ENCODE data around the gene SIDT2. TPM values are rescaled to one million over a fixed set of nuclear protein-coding genes. Genes with fewer than 3 reads are reported as not detected.

The SIDT2 gene
- total and polyA plus RNA-seq, 2 of the 8 experiments (the other 6 are each of a cell fraction or from before 2014, with no cell fraction given) = 18.5 to 21.1 TPM

DNA sequence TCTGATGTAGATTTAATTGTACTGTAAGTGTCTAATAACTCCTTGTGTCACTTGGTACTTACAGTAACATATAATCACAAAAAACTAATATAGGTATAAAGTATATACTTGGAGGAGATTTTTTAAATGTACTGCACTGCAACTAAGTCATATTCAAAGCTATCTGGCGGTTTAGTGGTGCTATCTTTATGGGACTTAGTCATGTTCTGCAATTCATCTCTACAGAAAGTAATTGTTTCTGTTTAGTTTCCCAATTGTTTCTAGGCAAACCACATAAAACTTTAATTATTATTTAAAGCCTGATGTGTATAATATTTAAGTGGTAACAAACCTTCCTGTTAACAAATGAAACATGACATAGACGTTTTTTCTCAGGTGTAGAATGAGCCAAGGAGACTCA lies 26.5 kb upstream of the SIDT2 start:
- FAIRE-seq (no peak), DNase-seq (ENCODE audit: low read depth in 1 of 2, low spot score in 2 of 2) (no peak)
- H2BK5ac ChIP-seq (ENCODE audit: low read depth, low read length) = no peak overlapping the region
- H4K91ac ChIP-seq (replicated peaks; ENCODE audit: insufficient read length, low read length) = no peak overlapping the region
- WGBS, 2 experiments (ENCODE audit: extremely low coverage in 1 of 2, insufficient coverage in 1 of 2, insufficient read length in 1 of 2, insufficient replicate concordance in 2 of 2, low coverage in 1 of 2, low lambda C conversion rate in 2 of 2, missing lambda C conversion rate in 1 of 2) = 85% methylated on average over 2 of the region's 2 CpGs; no CpG with 5 or more reads in 1 of the 2 experiments
- peaks cover 49 to 98% of the 10 kb centered on the region in 2 experiments for H3K79me2 ChIP-seq (ENCODE audit: control insufficient read depth in 1 of 2, insufficient read depth in 2 of 2, low read length in 2 of 2)
- H3K23ac ChIP-seq (ENCODE audit: insufficient read length) = no peak overlapping the region
- H3K14ac ChIP-seq (ENCODE audit: insufficient read length) = no peak overlapping the region
- peaks cover 12 to 16% of the 10 kb centered on the region in 2 experiments for H4K20me1 ChIP-seq (replicated peaks in 1 of 2; ENCODE audit: control insufficient read depth in 1 of 2, insufficient read depth in 2 of 2, low read length in 2 of 2)
- H4K5ac ChIP-seq (ENCODE audit: insufficient read length, low read depth, low read length) = no peak overlapping the region
- no peak overlapping the region for H3K4me3 ChIP-seq (ENCODE audit: extremely low read depth in 1 of 4, insufficient read depth in 2 of 4, low read depth in 3 of 4, low read length in 4 of 4)
- H3K18ac ChIP-seq (ENCODE audit: extremely low read depth, low read length) = no peak overlapping the region
- ChIA-PET CTCF (ENCODE audit: partially characterized antibody) (no interaction called here), POLR2A (ENCODE audit: partially characterized antibody) (interaction anchor here (0.9 kb wide), 1 partner anchor 50 kb away, joined by 4 read pairs; no protein-coding TSS in a partner anchor)
- H3K23me2 ChIP-seq (ENCODE audit: low read depth, low read length) = no peaks in the 10 kb centered on the region
- TF ChIP-seq SIX5 (IDR thresholded peaks at IDR 0.05; ENCODE audit: low read depth, low read length) (no peak), BRCA1 (IDR thresholded peaks at IDR 0.05; ENCODE audit: low read depth, low read length) (no peak), EP300 (IDR thresholded peaks at IDR 0.05; ENCODE audit: borderline replicate concordance in 1 of 2, low read depth in 2 of 2, low read length in 2 of 2) (no peak), KDM4A (IDR thresholded peaks at IDR 0.05; ENCODE audit: low read depth, low read length, severe bottlenecking) (no peak), MAFK (IDR thresholded peaks at IDR 0.05; ENCODE audit: low read depth, low read length) (no peak), CREB1 (IDR thresholded peaks at IDR 0.05) (no peak)
- TF ChIP-seq, protein P1, sequence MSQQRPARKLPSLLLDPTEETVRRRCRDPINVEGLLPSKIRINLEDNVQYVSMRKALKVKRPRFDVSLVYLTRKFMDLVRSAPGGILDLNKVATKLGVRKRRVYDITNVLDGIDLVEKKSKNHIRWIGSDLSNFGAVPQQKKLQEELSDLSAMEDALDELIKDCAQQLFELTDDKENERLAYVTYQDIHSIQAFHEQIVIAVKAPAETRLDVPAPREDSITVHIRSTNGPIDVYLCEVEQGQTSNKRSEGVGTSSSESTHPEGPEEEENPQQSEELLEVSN (IDR thresholded peaks at IDR 0.05) = no peak
- TF ChIP-seq, protein P2, sequence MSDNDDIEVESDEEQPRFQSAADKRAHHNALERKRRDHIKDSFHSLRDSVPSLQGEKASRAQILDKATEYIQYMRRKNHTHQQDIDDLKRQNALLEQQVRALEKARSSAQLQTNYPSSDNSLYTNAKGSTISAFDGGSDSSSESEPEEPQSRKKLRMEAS (IDR thresholded peaks at IDR 0.05) = no peak
- H3K4ac ChIP-seq (replicated peaks; ENCODE audit: insufficient read length, low read depth, low read length) = no peak overlapping the region
- H2BK12ac ChIP-seq (ENCODE audit: low read depth, low read length) = no peak overlapping the region
- H2BK120ac ChIP-seq (replicated peaks; ENCODE audit: low read depth, low read length) = no peak overlapping the region
- no peaks in the 10 kb centered on the region for H3K27me3 ChIP-seq (replicated peaks in 1 of 4; ENCODE audit: control insufficient read depth in 3 of 4, extremely low read depth in 1 of 4, insufficient read depth in 3 of 4, low read length in 3 of 4)
- H3K36me3 ChIP-seq (ENCODE audit: control insufficient read depth in 2 of 4, insufficient read depth in 4 of 4, low read length in 3 of 4) = peaks cover 0 to 66% (median 6%) of the 10 kb centered on the region in 4 experiments
- no peak overlapping the region for H2AFZ ChIP-seq (ENCODE audit: low read length)
- no peak overlapping the region for H3K27ac ChIP-seq (ENCODE audit: low read depth, low read length)
- no peak overlapping the region for H3K4me2 ChIP-seq (ENCODE audit: insufficient read depth in 1 of 2, low read depth in 2 of 2, low read length in 2 of 2)
- no peaks in the 10 kb centered on the region for H3K9me3 ChIP-seq (ENCODE audit: insufficient read depth in 2 of 2, low read depth in 1 of 2, low read length in 1 of 2)
- peaks cover 9% of the 10 kb centered on the region for H3K79me1 ChIP-seq (ENCODE audit: low read depth, low read length)
- H2BK20ac ChIP-seq (ENCODE audit: low read length) = no peak overlapping the region
- H2BK15ac ChIP-seq (ENCODE audit: low read length) = no peak overlapping the region
- H3K4me1 ChIP-seq (replicated peaks in 1 of 4; ENCODE audit: control insufficient read depth in 3 of 4, insufficient read depth in 4 of 4, low read length in 3 of 4) = peaks cover 0 to 2% (median under 1%) of the 10 kb centered on the region in 4 experiments; a peak in 3 of 7 replicates
- no peak overlapping the region for H3K56ac ChIP-seq (replicated peaks; ENCODE audit: insufficient read length, low read depth, low read length)
- no peak overlapping the region for H4K8ac ChIP-seq (ENCODE audit: extremely low read depth, insufficient read depth, low read length)
- no peak overlapping the region for H2AK5ac ChIP-seq (ENCODE audit: low read depth, low read length)
- no peak overlapping the region for H3K9ac ChIP-seq (replicated peaks in 1 of 4; ENCODE audit: extremely low read depth in 1 of 4, low read depth in 3 of 4, low read length in 3 of 4)

Measured in H1 (cell line).